Transverse colon (tissue), 4 donors: ENCODE results near the gene EPM2AIP1. TPM values are rescaled to one million over a fixed set of nuclear protein-coding genes. Genes with fewer than 3 reads are reported as not detected.

Experiments
- DNase-seq: peaks from one replicate; pipeline ENCODE4 v3.0.0-alpha.2; 2019
- H3K27ac ChIP-seq, 4 donors: fragments of 200-600 bp; sonication (generic); 2 replicates each; pipeline ENCODE4 v1.5.1; 2016 to 2018; ENCODE audit warnings: inconsistent platforms in 4 of 4
- H3K27me3 ChIP-seq: fragments of 200-600 bp; sonication (generic); 2 replicates; pipeline ENCODE4 v1.5.1; 2017; ENCODE audit warnings: inconsistent platforms
- H3K36me3 ChIP-seq, 4 donors: fragments of 200-600 bp; sonication (generic); 2 replicates each; pipeline ENCODE4 v1.5.1; 2017 to 2019; ENCODE audit warnings: inconsistent platforms in 4 of 4
- H3K4me1 ChIP-seq, 4 donors: fragments of 200-600 bp; sonication (generic); 2 replicates each; pipeline ENCODE4 v1.5.1; 2017 to 2020; ENCODE audit warnings: inconsistent platforms in 4 of 4
- H3K4me3 ChIP-seq, 4 donors: fragments of 200-600 bp; sonication (generic); 1 replicate in 1 of 4; 2 replicates in 3 of 4; pipeline versions ENCODE4 v1.5.1 to v1.6.1; 2017 to 2019; ENCODE audit warnings: inconsistent platforms in 4 of 4
- H3K9me3 ChIP-seq, 2 donors: fragments of 200-600 bp; sonication (generic); 2 replicates each; pipeline ENCODE4 v1.5.1; 2017 to 2019; ENCODE audit warnings: inconsistent platforms in 2 of 2
- CTCF ChIP-seq, 5 experiments: fragments of 200-600 bp in 3 of 5; fragments of 450-650 bp in 2 of 5; sonication (generic) in 3 of 5; IDR thresholded peaks; 1 replicate in 2 of 5; 2 replicates in 3 of 5; pipeline ENCODE4 v1.5.1; 2016 to 2017; ENCODE audit warnings: antibody characterized with exemption in 5 of 5, inconsistent platforms in 3 of 5, mild to moderate bottlenecking in 2 of 5, moderate library complexity in 1 of 5
- EP300 ChIP-seq: sonication (generic); formaldehyde crosslinking; IDR thresholded peaks from one replicate; pipeline ENCODE4 v1.6.1; 2017; ENCODE audit warnings: antibody characterized with exemption, low read depth
- POLR2A ChIP-seq: fragments of 450-650 bp; IDR thresholded peaks from one replicate; pipeline ENCODE4 v1.6.1; 2016; ENCODE audit warnings: antibody characterized with exemption, mild to moderate bottlenecking, moderate library complexity
- POLR2AphosphoS5 ChIP-seq, 3 donors: sonication (generic); formaldehyde crosslinking; IDR thresholded peaks; one replicate each; pipeline ENCODE4 v1.6.1; 2016; ENCODE audit warnings: antibody characterized with exemption in 3 of 3
- WGBS, 2 donors: methylation state at CpG; one replicate each; pipeline ENCODE4 v1.1.5; 2018; ENCODE audit warnings: low coverage in 1 of 2; 5-methylcytosine and 5-hydroxymethylcytosine counted together
- in situ Hi-C, 4 donors: fragments of 200-750 bp; cut with MboI; loops; one replicate each; pipeline versions ENCODE4 v1.15.0 to v1.15.1; 2017; ENCODE audit warnings: low sequenced_read_pairs in 3 of 4, low pct_ligation_motif_present in 1 of 4, low pct_unique_long_range_greater_than_20kb in 1 of 4
- intact Hi-C: fragments of 100-400 bp; cut with DNase I; formaldehyde crosslinking; loops from one replicate; pipeline ENCODE4 v1.15.1; 2023; ENCODE audit warnings: low total_unique reads
- total RNA-seq, 4 donors: library from RNA; depleted of rRNA; stranded (reverse); fragments of >200 nt; gene quantifications; one replicate each; pipeline ENCODE4 v1.1.0, GENCODE V29; 2016

The EPM2AIP1 gene
- total RNA-seq, 4 donors from 2014 or later = 5.8 to 22.9 (median 7.1) TPM

- in situ Hi-C loops = loop anchor here in 2 of 4 donors (25.0 kb wide), 1 partner anchor 173 kb away; no protein-coding TSS in a partner anchor
- 97 to 100% methylated on average over 1 of the region's 1 CpG for WGBS, 2 donors
- TF ChIP-seq CTCF (IDR thresholded peaks at IDR 0.05) (no peak), POLR2AphosphoS5 (IDR thresholded peaks at IDR 0.05) (no peak), POLR2A (no peak), EP300 (no peak)
- no peak for DNase-seq
- Histone ChIP-seq H3K4me3 (no peak overlapping the region), H3K27ac (no peak overlapping the region), H3K27me3 (no peaks in the 10 kb centered on the region), H3K36me3 (peaks cover 0 to 37% (median 2%) of the 10 kb centered on the region in 4 donors), H3K4me1 (peaks cover 0 to 10% (median 6%) of the 10 kb centered on the region in 4 donors), H3K9me3 (peaks cover 0 to 14% of the 10 kb centered on the region in 2 donors)
- intact Hi-C loops = no loop called here
These were observed 46.4 kb upstream of the EPM2AIP1 start for GRCh38 chr3:37039161-37039846.

GRCh38 chr3:37037352-37037751, 44.4 kb upstream of the EPM2AIP1 start:
- WGBS, 2 donors = 97 to 99% methylated on average over 3 of the region's 3 CpGs
- intact Hi-C loops (no loop called here), in situ Hi-C loops (loop anchor here in 2 of 4 donors (25.0 kb wide), 1 partner anchor 175 kb away; no protein-coding TSS in a partner anchor)
- H3K27me3 ChIP-seq = no peaks in the 10 kb centered on the region
- no peak overlapping the region for H3K27ac ChIP-seq
- TF ChIP-seq EP300 = no peak
- TF ChIP-seq CTCF (IDR thresholded peaks at IDR 0.05) = no peak
- no peak for TF ChIP-seq POLR2A
- no peak for TF ChIP-seq POLR2AphosphoS5 (IDR thresholded peaks at IDR 0.05)
- DNase-seq = no peak
- H3K36me3 ChIP-seq = peaks cover 0 to 37% (median 2%) of the 10 kb centered on the region in 4 donors
- peaks cover 0 to 14% of the 10 kb centered on the region in 2 donors for H3K9me3 ChIP-seq
- H3K4me3 ChIP-seq = no peak overlapping the region
- H3K4me1 ChIP-seq = peaks cover 0 to 10% (median 6%) of the 10 kb centered on the region in 4 donors

GRCh38 chr3:37032961-37033360, 40.0 kb upstream of the EPM2AIP1 start:
- WGBS, 2 donors = 70 to 90% methylated on average over 8 to 10 of the region's 10 CpGs
- Histone ChIP-seq H3K36me3 (peaks cover 0 to 36% (median 2%) of the 10 kb centered on the region in 4 donors), H3K4me3 (no peak overlapping the region), H3K27me3 (no peaks in the 10 kb centered on the region), H3K4me1 (no peaks in the 10 kb centered on the region), H3K27ac (peak overlapping the region in 3 of 4 donors; percentile 4 to 27 (median 7)), H3K9me3 (peaks cover 0 to 14% of the 10 kb centered on the region in 2 donors)
- in situ Hi-C loops (loop anchor here in 2 of 4 donors (25.0 kb wide), 1 partner anchor 179 kb away; no protein-coding TSS in a partner anchor), intact Hi-C loops (no loop called here)
- no peak for DNase-seq
- no peak for TF ChIP-seq CTCF (IDR thresholded peaks at IDR 0.05)
- TF ChIP-seq EP300 = no peak
- no peak for TF ChIP-seq POLR2AphosphoS5 (IDR thresholded peaks at IDR 0.05)
- no peak for TF ChIP-seq POLR2A

GRCh38 chr3:37031096-37031682, 38.3 kb upstream of the EPM2AIP1 start:
- DNase-seq = no peak
- intact Hi-C loops (no loop called here), in situ Hi-C loops (loop anchor here in 2 of 4 donors (25.0 kb wide), 1 partner anchor 181 kb away; no protein-coding TSS in a partner anchor)
- Histone ChIP-seq H3K9me3 (peaks cover 0 to 11% of the 10 kb centered on the region in 2 donors), H3K4me3 (no peak overlapping the region), H3K27ac (peak overlapping the region in 3 of 4 donors; percentile 26 to 54 (median 44)), H3K27me3 (no peaks in the 10 kb centered on the region), H3K4me1 (no peaks in the 10 kb centered on the region), H3K36me3 (peaks cover 0 to 32% (median 2%) of the 10 kb centered on the region in 4 donors)
- TF ChIP-seq EP300 = no peak
- WGBS, 2 donors = 85 to 89% methylated on average over 2 to 7 of the region's 7 CpGs
